Measurements from ENCODE around the gene MYBPC1.

Gene MYBPC1

GRCh38 chr12:101680240-101680639 is 85.5 kb downstream of the MYBPC1 start:
- Histone ChIP-seq H3K4me3 (ENCODE audit: low read depth, low read length) (no peak overlapping the region), H3K4me1 (ENCODE audit: control insufficient read depth, insufficient read depth, low read length) (no peaks in the 10 kb centered on the region), H3K9me3 (ENCODE audit: control insufficient read depth, insufficient read depth, low read depth, low read length) (no peaks in the 10 kb centered on the region), H3K27ac (ENCODE audit: extremely low read depth, low read depth, low read length) (no peak overlapping the region), H3K36me3 (ENCODE audit: control insufficient read depth in 2 of 2, insufficient read depth in 1 of 2, low read length in 2 of 2) (no peaks in the 10 kb centered on the region)
- TF ChIP-seq ZBTB7A (tag by site-specific recombination; IDR thresholded peaks at IDR 0.05; ENCODE audit: low read depth) (no peak), ZNF280C (tag by site-specific recombination; IDR thresholded peaks at IDR 0.05) (no peak), KLF7 (tag by site-specific recombination; IDR thresholded peaks at IDR 0.05; ENCODE audit: borderline replicate concordance) (no peak), ZNF791 (tag by site-specific recombination; IDR thresholded peaks at IDR 0.05) (no peak), ZNF148 (tag by site-specific recombination; IDR thresholded peaks at IDR 0.05; ENCODE audit: borderline replicate concordance) (no peak), ZNF624 (tag by site-specific recombination; IDR thresholded peaks at IDR 0.05) (no peak), REPIN1 (tag by site-specific recombination; IDR thresholded peaks at IDR 0.05; ENCODE audit: low read depth) (no peak), ATF2 (tag by site-specific recombination; IDR thresholded peaks at IDR 0.05; ENCODE audit: low read depth) (no peak), PRDM6 (tag by site-specific recombination; IDR thresholded peaks at IDR 0.05) (no peak), ZNF335 (tag by site-specific recombination; conservative IDR thresholded peaks at IDR 0.05) (no peak), ZNF473 (tag by site-specific recombination; IDR thresholded peaks at IDR 0.05) (no peak), PATZ1 (tag by site-specific recombination; IDR thresholded peaks at IDR 0.05) (no peak)
- POLR2A ChIA-PET: no interaction called here
- CTCF ChIA-PET: no interaction called here

GRCh38 chr12:101680647-101681046 is 85.9 kb downstream of the MYBPC1 start:
- H3K9me3 ChIP-seq (ENCODE audit: control insufficient read depth, insufficient read depth, low read depth, low read length): no peaks in the 10 kb centered on the region
- H3K27ac ChIP-seq (ENCODE audit: extremely low read depth, low read depth, low read length): no peak overlapping the region
- POLR2A ChIA-PET: no interaction called here
- no peak for TF ChIP-seq TCF7L2 (IDR thresholded peaks at IDR 0.05; ENCODE audit: borderline replicate concordance, low read depth, low read length)
- no peak for TF ChIP-seq ZNF449 (tag by site-specific recombination; IDR thresholded peaks at IDR 0.05)
- TF ChIP-seq ZNF660 (tag by site-specific recombination; IDR thresholded peaks at IDR 0.05): no peak
- no peak for TF ChIP-seq MZF1 (tag by site-specific recombination; IDR thresholded peaks at IDR 0.05; ENCODE audit: borderline replicate concordance)
- TF ChIP-seq ZNF24 (tag by site-specific recombination; IDR thresholded peaks at IDR 0.05): no peak
- no peak for TF ChIP-seq ZNF76 (tag by site-specific recombination; IDR thresholded peaks at IDR 0.05; ENCODE audit: borderline replicate concordance, low read depth)
- TF ChIP-seq HIC1 (tag by site-specific recombination; IDR thresholded peaks at IDR 0.05): no peak
- no peak for TF ChIP-seq WT1 (tag by site-specific recombination; IDR thresholded peaks at IDR 0.05)
- CTCF ChIA-PET: no interaction called here
- no peaks in the 10 kb centered on the region for H3K4me1 ChIP-seq (ENCODE audit: control insufficient read depth, insufficient read depth, low read length)
- H3K4me3 ChIP-seq (ENCODE audit: low read depth, low read length): no peak overlapping the region
- no peaks in the 10 kb centered on the region for H3K36me3 ChIP-seq (ENCODE audit: control insufficient read depth in 2 of 2, insufficient read depth in 1 of 2, low read length in 2 of 2)

All from HEK293 (cell line).